Neural cell (in vitro differentiated cells): ENCODE results near the gene CASZ1. TPM values are rescaled to one million over a fixed set of nuclear protein-coding genes. Genes with fewer than 3 reads are reported as not detected.

ENCODE experiments used
- H2AFZ ChIP-seq: fragments of 200-600, 300-800 bp; sonication (generic), shearing (Covaris generic); 2 replicates; pipeline ENCODE4 v1.6.0; 2014; ENCODE audit warnings: low read depth, mild to moderate bottlenecking, antibody characterized with exemption, low read length, moderate library complexity
- H3F3A ChIP-seq: fragments of 200-600 bp; shearing (Covaris generic); 2 replicates; pipeline ENCODE4 v1.6.1; 2016; ENCODE audit warnings: mild to moderate bottlenecking, moderate library complexity, mixed read lengths, antibody characterized with exemption, low read length; ENCODE audit not compliant: insufficient read depth, poor library complexity, severe bottlenecking
- H3K27ac ChIP-seq: fragments of 200-600, 300-800 bp; sonication (generic), shearing (Covaris generic); 2 replicates; pipeline ENCODE4 v1.5.1; 2014; ENCODE audit warnings: mild to moderate bottlenecking, low read length, moderate library complexity
- H3K27me3 ChIP-seq: fragments of 300-800, 200-600 bp; sonication (generic), shearing (Covaris generic); 2 replicates; pipeline ENCODE4 v1.6.0; 2014; ENCODE audit warnings: mild to moderate bottlenecking, low read depth, low read length, moderate library complexity; ENCODE audit not compliant: insufficient read depth
- H3K36me3 ChIP-seq: fragments of 300-800, 200-600 bp; sonication (generic), shearing (Covaris generic); 2 replicates; pipeline ENCODE4 v1.5.1; 2014; ENCODE audit warnings: mild to moderate bottlenecking, antibody characterized with exemption, low read length, moderate library complexity; ENCODE audit not compliant: insufficient read depth
- H3K4me2 ChIP-seq: fragments of 300-800, 200-600 bp; sonication (generic), shearing (Covaris generic); 2 replicates; pipeline ENCODE4 v1.6.0; 2014; ENCODE audit warnings: mild to moderate bottlenecking, low read length
- H3K4me3 ChIP-seq: fragments of 300-800, 200-600 bp; sonication (generic), shearing (Covaris generic); 2 replicates; pipeline ENCODE4 v1.5.1; 2014; ENCODE audit warnings: mild to moderate bottlenecking, low read length, moderate library complexity
- H3K79me2 ChIP-seq: fragments of 200-600 bp; shearing (Covaris generic); replicated peaks from 2 replicates; pipeline ENCODE4 v1.6.0; 2014; ENCODE audit warnings: mild to moderate bottlenecking, low read length, moderate library complexity; ENCODE audit not compliant: insufficient read depth
- H3K9ac ChIP-seq: fragments of 300-800, 200-600 bp; sonication (generic), shearing (Covaris generic); 2 replicates; pipeline ENCODE4 v1.6.1; 2016; ENCODE audit warnings: mild to moderate bottlenecking, low read length, mixed read lengths
- H3K9me2 ChIP-seq: fragments of 200-600 bp; shearing (Covaris generic); 2 replicates; pipeline ENCODE4 v1.6.1; 2016; ENCODE audit warnings: mild to moderate bottlenecking, low read length, mixed read lengths; ENCODE audit not compliant: insufficient read depth
- H3K9me3 ChIP-seq: fragments of 200-600, 300-800 bp; sonication (generic), shearing (Covaris generic); 2 replicates; pipeline ENCODE4 v1.6.1; 2016; ENCODE audit warnings: mild to moderate bottlenecking, mixed run types, low read length, moderate library complexity, mixed read lengths
- H4K20me1 ChIP-seq: fragments of 200-600 bp; shearing (Covaris generic); 2 replicates; pipeline ENCODE4 v1.6.1; 2016; ENCODE audit warnings: mild to moderate bottlenecking, mixed run types; ENCODE audit not compliant: insufficient read depth
- CTCF ChIP-seq: fragments of 450-650 bp; IDR thresholded peaks from 2 replicates; pipeline ENCODE4 v1.5.1; 2014; ENCODE audit warnings: antibody characterized with exemption, mild to moderate bottlenecking, moderate library complexity; ENCODE audit not compliant: poor library complexity, severe bottlenecking
- EP300 ChIP-seq: fragments of 450-650 bp; conservative IDR thresholded peaks from 2 replicates; pipeline ENCODE4 v1.6.1; 2014; ENCODE audit warnings: antibody characterized with exemption, mild to moderate bottlenecking, moderate library complexity; ENCODE audit not compliant: poor library complexity, severe bottlenecking
- EZH2 ChIP-seq: fragments of 200-600, 300-800 bp; shearing (Covaris generic), sonication (generic); IDR thresholded peaks from 2 replicates; pipeline ENCODE4 v1.6.1; 2014; ENCODE audit warnings: antibody characterized with exemption, low read length, borderline replicate concordance, mild to moderate bottlenecking; ENCODE audit not compliant: insufficient read depth, poor library complexity, severe bottlenecking
- MXI1 ChIP-seq: fragments of 450-650 bp; conservative IDR thresholded peaks from 2 replicates; pipeline ENCODE4 v1.6.1; 2014; ENCODE audit warnings: antibody characterized with exemption, mild to moderate bottlenecking; ENCODE audit not compliant: poor library complexity, severe bottlenecking
- POLR2AphosphoS5 ChIP-seq: IDR thresholded peaks from 2 replicates; pipeline ENCODE4 v1.6.1; 2012
- RAD21 ChIP-seq: fragments of 450-650 bp; conservative IDR thresholded peaks from 2 replicates; pipeline ENCODE4 v1.6.1; 2014; ENCODE audit warnings: antibody characterized with exemption, mild to moderate bottlenecking, moderate library complexity
- REST ChIP-seq: IDR thresholded peaks from 2 replicates; pipeline ENCODE4 v1.6.1; 2012; ENCODE audit warnings: borderline replicate concordance
- TAF1 ChIP-seq: IDR thresholded peaks from 2 replicates; pipeline ENCODE4 v1.6.1; 2012; ENCODE audit warnings: low read depth
- polyA plus RNA-seq: library from polyadenylated mRNA; depleted of rRNA; stranded (reverse); fragments of >200 nt; gene quantifications from 2 replicates; pipeline ENCODE4 v1.2.3, GENCODE V29; 2014

CASZ1 gene
- polyA plus RNA-seq, 1 donor from 2014 or later: 0.27 TPM

GRCh38 chr1:10764296-10764798 is 32.1 kb downstream of the CASZ1 start:
- Histone ChIP-seq H2AFZ (no peak overlapping the region), H3K36me3 (no peaks in the 10 kb centered on the region), H3K27me3 (no peaks in the 10 kb centered on the region), H3F3A (no peaks in the 10 kb centered on the region), H4K20me1 (no peaks in the 10 kb centered on the region), H3K27ac (no peak overlapping the region), H3K4me3 (no peak overlapping the region), H3K9me2 (no peaks in the 10 kb centered on the region), H3K79me2 (no peaks in the 10 kb centered on the region), H3K4me2 (no peak overlapping the region), H3K9me3 (no peaks in the 10 kb centered on the region), H3K9ac (no peak overlapping the region)
- no peak for TF ChIP-seq EZH2

GRCh38 chr1:10762875-10763274 is 33.6 kb downstream of the CASZ1 start:
- TF ChIP-seq TAF1 (no peak), RAD21 (no peak), CTCF (no peak), EZH2 (no peak)
- Histone ChIP-seq H3K79me2 (no peaks in the 10 kb centered on the region), H2AFZ (no peak overlapping the region), H3K9ac (no peak overlapping the region), H3K4me2 (no peak overlapping the region), H3K36me3 (no peaks in the 10 kb centered on the region), H3K9me3 (no peaks in the 10 kb centered on the region), H4K20me1 (no peaks in the 10 kb centered on the region), H3F3A (no peaks in the 10 kb centered on the region), H3K27me3 (no peaks in the 10 kb centered on the region), H3K9me2 (no peaks in the 10 kb centered on the region), H3K27ac (no peak overlapping the region), H3K4me3 (no peak overlapping the region)

GRCh38 chr1:10762153-10762523 is 34.3 kb downstream of the CASZ1 start:
- Histone ChIP-seq H3K79me2 (no peaks in the 10 kb centered on the region), H3K27ac (no peak overlapping the region), H3K4me2 (no peak overlapping the region), H3K4me3 (no peak overlapping the region), H2AFZ (no peak overlapping the region), H3K9ac (no peak overlapping the region), H3K36me3 (no peaks in the 10 kb centered on the region), H4K20me1 (no peaks in the 10 kb centered on the region), H3K9me3 (no peaks in the 10 kb centered on the region), H3K9me2 (no peaks in the 10 kb centered on the region), H3K27me3 (no peaks in the 10 kb centered on the region), H3F3A (no peaks in the 10 kb centered on the region)
- TF ChIP-seq POLR2AphosphoS5: no peak
- no peak for TF ChIP-seq RAD21
- TF ChIP-seq REST: no peak
- TF ChIP-seq MXI1: no peak
- no peak for TF ChIP-seq EZH2
- TF ChIP-seq EP300: no peak
